ENCODE measurements around the gene IL3RA.

GRCh38 chrX:1384658-1385252, 48.2 kb downstream of the IL3RA start:
- TF ChIP-seq POLR2A (IDR thresholded peaks at IDR 0.05; ENCODE audit: low read depth, low read length) (peak; percentile 73), POLR2AphosphoS5 (IDR thresholded peaks at IDR 0.05; ENCODE audit: low read depth, low read length) (peak; percentile 89), TAF1 (IDR thresholded peaks at IDR 0.05; ENCODE audit: borderline replicate concordance, low read depth, low read length) (no peak)

Data from GM12892 (cell line).